ENCODE results near the gene TSPO.

Gene TSPO

DNA sequence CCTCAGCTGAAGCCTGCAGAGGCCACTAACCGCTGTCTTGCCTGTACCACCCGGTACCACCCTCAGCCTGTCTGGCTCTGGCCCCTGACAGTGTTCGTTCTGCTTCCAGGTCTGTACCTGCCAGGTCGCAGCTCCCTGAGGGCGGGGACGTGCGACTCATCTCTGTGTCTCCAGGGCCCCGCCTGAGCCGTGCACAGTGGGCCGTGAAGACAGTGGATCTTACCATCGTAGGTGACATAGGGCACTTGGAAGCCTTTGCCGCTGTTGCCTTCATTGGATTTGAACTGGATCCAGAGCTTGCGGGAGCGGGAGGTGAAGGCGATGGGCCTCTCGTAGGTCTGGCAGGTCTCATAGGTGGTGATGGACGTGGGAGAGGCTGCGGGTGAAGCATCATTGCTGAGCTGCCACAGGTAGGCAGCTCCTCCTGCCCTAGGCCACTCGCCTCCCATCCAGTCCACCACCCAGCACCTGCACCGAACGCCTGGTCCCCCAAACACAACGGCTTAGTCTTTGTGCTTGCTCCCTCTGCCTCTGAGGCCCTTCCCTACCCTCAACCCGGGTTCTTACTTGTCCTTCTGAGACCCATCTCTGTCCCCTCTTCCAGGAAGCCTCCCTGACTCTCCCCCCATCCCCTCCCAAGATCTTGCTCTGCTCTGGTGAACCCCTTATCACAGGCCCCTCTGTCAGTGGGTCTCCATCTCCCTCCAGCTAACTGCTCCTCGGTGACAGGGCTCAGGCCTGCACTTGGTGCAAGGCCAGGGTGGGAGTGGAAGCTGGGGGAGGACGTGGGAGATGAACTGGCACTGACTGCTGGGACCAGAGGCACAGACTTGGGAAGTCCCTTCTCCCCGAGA is 56.7 kb downstream of the TSPO start:
- no peak for DNase-seq (ENCODE audit: low read depth)
- H3K4me3 ChIP-seq (replicated peaks; ENCODE audit: low read depth, low read length), result no peak overlapping the region
- TF ChIP-seq, protein P1, sequence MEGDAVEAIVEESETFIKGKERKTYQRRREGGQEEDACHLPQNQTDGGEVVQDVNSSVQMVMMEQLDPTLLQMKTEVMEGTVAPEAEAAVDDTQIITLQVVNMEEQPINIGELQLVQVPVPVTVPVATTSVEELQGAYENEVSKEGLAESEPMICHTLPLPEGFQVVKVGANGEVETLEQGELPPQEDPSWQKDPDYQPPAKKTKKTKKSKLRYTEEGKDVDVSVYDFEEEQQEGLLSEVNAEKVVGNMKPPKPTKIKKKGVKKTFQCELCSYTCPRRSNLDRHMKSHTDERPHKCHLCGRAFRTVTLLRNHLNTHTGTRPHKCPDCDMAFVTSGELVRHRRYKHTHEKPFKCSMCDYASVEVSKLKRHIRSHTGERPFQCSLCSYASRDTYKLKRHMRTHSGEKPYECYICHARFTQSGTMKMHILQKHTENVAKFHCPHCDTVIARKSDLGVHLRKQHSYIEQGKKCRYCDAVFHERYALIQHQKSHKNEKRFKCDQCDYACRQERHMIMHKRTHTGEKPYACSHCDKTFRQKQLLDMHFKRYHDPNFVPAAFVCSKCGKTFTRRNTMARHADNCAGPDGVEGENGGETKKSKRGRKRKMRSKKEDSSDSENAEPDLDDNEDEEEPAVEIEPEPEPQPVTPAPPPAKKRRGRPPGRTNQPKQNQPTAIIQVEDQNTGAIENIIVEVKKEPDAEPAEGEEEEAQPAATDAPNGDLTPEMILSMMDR (IDR thresholded peaks at IDR 0.05; ENCODE audit: low read length, missing control alignments), result no peak

- H3K4me3 ChIP-seq (replicated peaks; ENCODE audit: low read depth, low read length), result no peak overlapping the region
- TF ChIP-seq, protein P1 (IDR thresholded peaks at IDR 0.05; ENCODE audit: low read length, missing control alignments), result no peak
- DNase-seq (ENCODE audit: low read depth), result no peak
Measured at GRCh38 chr22:43208703-43209522, 57.6 kb downstream of the TSPO start.

DNA sequence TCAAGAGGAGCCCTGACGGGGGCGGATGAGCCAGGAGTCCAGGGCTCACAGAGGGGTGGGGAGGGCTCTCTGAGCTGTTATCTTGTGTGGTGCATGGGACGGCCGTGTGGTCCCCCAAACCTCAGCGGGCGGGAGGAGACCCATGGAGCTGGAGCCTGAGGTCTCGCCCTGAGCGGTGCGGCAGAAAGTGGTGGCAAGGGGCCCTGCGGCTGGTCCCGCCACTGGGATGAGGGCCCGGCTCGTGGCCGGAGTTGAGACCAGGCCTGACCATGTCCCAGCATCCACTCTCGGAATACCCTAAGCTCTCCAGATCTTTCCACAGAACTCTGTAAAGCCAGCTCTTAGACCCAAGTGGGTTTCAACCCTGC is 58.1 kb downstream of the TSPO start:
- DNase-seq (ENCODE audit: low read depth), result no peak
- no peak overlapping the region for H3K4me3 ChIP-seq (replicated peaks; ENCODE audit: low read depth, low read length)
- TF ChIP-seq, protein P1 (IDR thresholded peaks at IDR 0.05; ENCODE audit: low read length, missing control alignments), result no peak

DNA sequence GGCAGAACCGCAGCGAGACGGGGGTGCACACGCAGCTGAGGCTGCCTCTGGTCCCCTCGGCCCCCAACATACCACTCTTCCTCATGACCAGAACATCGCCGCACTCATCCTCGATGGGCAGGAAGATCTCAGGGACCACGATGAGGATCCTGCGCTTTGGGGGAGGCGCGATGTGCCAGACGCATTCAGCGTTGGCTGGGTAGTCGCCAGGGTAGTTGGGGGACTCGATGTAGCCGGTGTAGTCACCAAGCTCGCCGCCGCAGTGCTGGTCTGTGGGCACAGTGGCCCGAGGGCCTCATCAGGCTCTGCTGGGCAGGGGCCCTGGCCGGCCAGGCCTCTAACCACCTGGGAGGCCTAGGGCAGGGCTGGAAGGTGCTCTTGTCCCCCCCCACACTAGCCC is 58.6 kb downstream of the TSPO start:
- TF ChIP-seq, protein P1 (IDR thresholded peaks at IDR 0.05; ENCODE audit: low read length, missing control alignments), result no peak
- DNase-seq (ENCODE audit: low read depth), result no peak
- H3K4me3 ChIP-seq (replicated peaks; ENCODE audit: low read depth, low read length), result no peak overlapping the region

- DNase-seq (ENCODE audit: low read depth), result no peak
- TF ChIP-seq, protein P1 (IDR thresholded peaks at IDR 0.05; ENCODE audit: low read length, missing control alignments), result no peak
- H3K4me3 ChIP-seq (replicated peaks; ENCODE audit: low read depth, low read length), result no peak overlapping the region
Measured at GRCh38 chr22:43210631-43211515, 59.5 kb downstream of the TSPO start.

DNA sequence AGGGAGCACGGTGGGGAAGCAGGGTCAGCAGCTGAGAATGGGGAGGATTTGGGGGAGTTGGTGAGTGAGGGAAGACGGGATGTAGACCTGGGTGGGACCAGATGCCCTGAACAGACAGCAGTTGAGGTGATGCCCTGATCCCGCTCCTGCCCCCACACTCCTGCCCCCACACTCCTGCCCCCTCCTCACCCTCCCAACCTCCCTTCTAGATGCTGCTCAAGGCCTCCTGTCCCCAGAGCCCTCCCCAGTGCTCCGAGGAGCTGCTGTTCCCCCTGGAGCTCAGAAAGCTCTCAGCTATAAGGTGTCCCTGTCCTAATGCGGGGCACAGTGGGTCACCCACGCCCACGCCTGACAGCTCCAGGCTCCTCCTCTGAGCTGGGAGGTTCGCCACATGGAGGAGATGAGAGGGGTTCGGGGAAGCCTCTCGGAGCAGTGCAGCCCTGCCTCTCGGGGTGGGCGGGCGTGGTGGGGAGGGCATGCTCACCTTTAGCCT is 60.6 kb downstream of the TSPO start:
- H3K4me3 ChIP-seq (replicated peaks; ENCODE audit: low read depth, low read length), result no peak overlapping the region
- no peak for DNase-seq (ENCODE audit: low read depth)
- TF ChIP-seq, protein P1 (IDR thresholded peaks at IDR 0.05; ENCODE audit: low read length, missing control alignments), result no peak

All from fibroblast of pulmonary artery (primary cell).